Stimulated activated CD4-positive, alpha-beta T cell treated with anti-CD3 and anti-CD28 coated beads, TNF-alpha, amount 100 ng/mL, for 48 hours (primary cell): ENCODE results near the gene CD93.

Source experiments
- DNase-seq, 3 donors: peaks; one replicate each; pipeline ENCODE4 v3.0.0-alpha.2; 2020; ENCODE audit warnings: low read depth in 3 of 3

CD93 gene

GRCh38 chr20:23083553-23084220 is 2.4 kb downstream of the CD93 start:
- DNase-seq: no peak

- no peak for DNase-seq
Observed at GRCh38 chr20:23082846-23083552, 3.1 kb downstream of the CD93 start.

- DNase-seq: no peak
Observed at GRCh38 chr20:23081263-23081819, 4.8 kb downstream of the CD93 start.

- DNase-seq: no peak
Observed at GRCh38 chr20:23080521-23080920, 5.6 kb downstream of the CD93 start.

GRCh38 chr20:23079926-23080325 is 6.2 kb downstream of the CD93 start:
- no peak for DNase-seq

GRCh38 chr20:23079016-23079351 is 7.1 kb downstream of the CD93 start:
- no peak for DNase-seq

GRCh38 chr20:23078351-23079015 is 7.6 kb downstream of the CD93 start:
- DNase-seq: no peak

- DNase-seq: no peak
Observed at GRCh38 chr20:23077277-23077676, 8.8 kb downstream of the CD93 start.

- no peak for DNase-seq
Observed at GRCh38 chr20:23074052-23074451, 12.1 kb downstream of the CD93 start.

GRCh38 chr20:23072892-23073586 is 13.1 kb downstream of the CD93 start:
- no peak for DNase-seq

- no peak for DNase-seq
Observed at GRCh38 chr20:23071996-23072395, 14.1 kb downstream of the CD93 start.

GRCh38 chr20:23071398-23071797 is 14.7 kb downstream of the CD93 start:
- DNase-seq: no peak

- no peak for DNase-seq
Observed at GRCh38 chr20:23069108-23069507, 17.0 kb downstream of the CD93 start.

GRCh38 chr20:23068283-23068682 is 17.8 kb downstream of the CD93 start:
- no peak for DNase-seq

GRCh38 chr20:23066772-23067171 is 19.4 kb downstream of the CD93 start:
- DNase-seq: no peak

GRCh38 chr20:23065266-23066201 is 20.6 kb downstream of the CD93 start:
- no peak for DNase-seq

GRCh38 chr20:23063581-23063980 is 22.5 kb downstream of the CD93 start:
- no peak for DNase-seq

GRCh38 chr20:23063168-23063567 is 23.0 kb downstream of the CD93 start:
- no peak for DNase-seq

- DNase-seq: no peak
Observed at GRCh38 chr20:23062632-23063031, 23.5 kb downstream of the CD93 start.

- no peak for DNase-seq
Observed at GRCh38 chr20:23061734-23062561, 24.2 kb downstream of the CD93 start.
